ENCODE data around the gene MFNG. TPM values are rescaled to one million over a fixed set of nuclear protein-coding genes. Genes with fewer than 3 reads are reported as not detected.

Gene MFNG
- total RNA-seq, 2 donors from 2014 or later, result 4.4 to 7.3 TPM

DNA sequence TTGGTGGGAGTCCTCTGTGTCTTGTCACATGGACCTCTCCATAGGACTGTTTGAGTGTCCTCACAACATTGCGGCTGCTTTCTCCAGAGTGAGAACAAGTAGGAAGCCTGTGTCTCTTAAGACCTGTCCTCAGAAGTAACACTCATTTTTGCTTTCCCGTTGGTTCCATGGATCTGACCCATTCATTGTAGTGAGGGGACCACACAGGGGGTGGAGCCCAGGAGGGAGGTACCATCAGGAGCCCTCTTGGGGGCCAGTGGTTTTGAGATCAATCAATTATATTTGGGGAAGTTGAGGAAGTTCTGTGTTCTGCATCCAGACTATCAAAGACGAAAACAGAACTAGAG lies 53.5 kb downstream of the MFNG start:
- no peak for DNase-seq (ENCODE audit: low spot score)
- Histone ChIP-seq H3K4me1 (replicated peaks) (no peaks in the 10 kb centered on the region), H3K27ac (no peak overlapping the region), H3K9me3 (no peaks in the 10 kb centered on the region), H3K4me3 (no peak overlapping the region), H3K27me3 (replicated peaks; ENCODE audit: insufficient read depth) (peaks cover 10% of the 10 kb centered on the region), H3K36me3 (no peaks in the 10 kb centered on the region)
- WGBS, result 97% methylated on average over 3 of the region's 3 CpGs
- intact Hi-C loops (cut with DNase I), result no loop called here
- TF ChIP-seq, protein P1, sequence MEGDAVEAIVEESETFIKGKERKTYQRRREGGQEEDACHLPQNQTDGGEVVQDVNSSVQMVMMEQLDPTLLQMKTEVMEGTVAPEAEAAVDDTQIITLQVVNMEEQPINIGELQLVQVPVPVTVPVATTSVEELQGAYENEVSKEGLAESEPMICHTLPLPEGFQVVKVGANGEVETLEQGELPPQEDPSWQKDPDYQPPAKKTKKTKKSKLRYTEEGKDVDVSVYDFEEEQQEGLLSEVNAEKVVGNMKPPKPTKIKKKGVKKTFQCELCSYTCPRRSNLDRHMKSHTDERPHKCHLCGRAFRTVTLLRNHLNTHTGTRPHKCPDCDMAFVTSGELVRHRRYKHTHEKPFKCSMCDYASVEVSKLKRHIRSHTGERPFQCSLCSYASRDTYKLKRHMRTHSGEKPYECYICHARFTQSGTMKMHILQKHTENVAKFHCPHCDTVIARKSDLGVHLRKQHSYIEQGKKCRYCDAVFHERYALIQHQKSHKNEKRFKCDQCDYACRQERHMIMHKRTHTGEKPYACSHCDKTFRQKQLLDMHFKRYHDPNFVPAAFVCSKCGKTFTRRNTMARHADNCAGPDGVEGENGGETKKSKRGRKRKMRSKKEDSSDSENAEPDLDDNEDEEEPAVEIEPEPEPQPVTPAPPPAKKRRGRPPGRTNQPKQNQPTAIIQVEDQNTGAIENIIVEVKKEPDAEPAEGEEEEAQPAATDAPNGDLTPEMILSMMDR (IDR thresholded peaks at IDR 0.05), result no peak
- TF ChIP-seq POLR2A (IDR thresholded peaks at IDR 0.05) (no peak), POLR2AphosphoS5 (IDR thresholded peaks at IDR 0.05) (no peak)

DNA sequence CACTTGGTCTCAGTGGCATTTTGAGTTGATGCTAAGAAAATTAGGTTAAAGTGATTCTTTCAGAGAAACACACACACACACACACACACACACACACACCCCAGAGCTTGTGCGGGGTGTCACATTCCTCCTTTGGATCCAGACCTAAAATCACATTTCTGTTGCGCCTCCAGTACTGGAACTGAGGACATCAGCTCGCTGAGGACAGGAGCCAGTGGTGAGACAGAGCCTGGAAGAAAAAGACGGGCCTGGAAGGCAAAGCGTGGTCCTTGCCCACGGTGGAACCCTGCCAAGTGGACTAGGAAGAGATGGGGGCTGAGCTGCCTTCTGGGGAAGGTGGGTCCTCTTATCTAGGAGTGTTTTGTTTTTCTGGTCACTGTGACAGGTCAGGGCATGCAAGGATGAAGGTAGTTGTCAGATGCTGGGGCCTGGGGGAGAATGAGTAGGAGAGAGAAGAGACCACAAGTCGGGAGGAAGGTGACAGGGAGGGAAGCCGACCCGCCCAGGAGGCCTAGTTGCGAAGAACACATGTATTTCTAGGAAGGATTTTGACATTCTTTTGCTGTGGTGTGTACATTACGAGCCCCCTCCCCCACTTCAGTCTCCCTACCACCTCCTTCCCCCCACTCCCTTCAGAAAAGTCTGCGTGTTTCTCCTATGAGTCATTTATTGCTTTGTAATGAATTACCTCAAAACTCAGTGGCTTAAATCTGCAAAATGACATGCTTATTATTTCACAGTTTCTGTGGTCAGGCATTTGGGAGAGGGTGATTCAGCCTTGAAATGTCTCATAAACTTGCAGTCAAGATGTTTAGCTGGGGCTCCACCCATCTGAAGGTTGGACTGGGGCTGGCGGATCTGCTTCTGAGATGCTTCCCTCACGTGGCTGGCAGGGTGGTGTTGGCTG lies 54.1 kb downstream of the MFNG start:
- H3K4me3 ChIP-seq, result no peak overlapping the region
- H3K4me1 ChIP-seq (replicated peaks), result no peaks in the 10 kb centered on the region
- DNase-seq (ENCODE audit: low spot score), result no peak
- intact Hi-C loops (cut with DNase I), result no loop called here
- TF ChIP-seq POLR2A (IDR thresholded peaks at IDR 0.05) (no peak), POLR2AphosphoS5 (IDR thresholded peaks at IDR 0.05) (no peak)
- TF ChIP-seq, protein P1 (IDR thresholded peaks at IDR 0.05), result no peak
- whole genome bisulfite sequencing, result 60% methylated on average over 14 of the region's 14 CpGs
- H3K36me3 ChIP-seq, result no peaks in the 10 kb centered on the region
- peaks cover 10% of the 10 kb centered on the region for H3K27me3 ChIP-seq (replicated peaks; ENCODE audit: insufficient read depth)
- no peak overlapping the region for H3K27ac ChIP-seq
- no peaks in the 10 kb centered on the region for H3K9me3 ChIP-seq

DNA sequence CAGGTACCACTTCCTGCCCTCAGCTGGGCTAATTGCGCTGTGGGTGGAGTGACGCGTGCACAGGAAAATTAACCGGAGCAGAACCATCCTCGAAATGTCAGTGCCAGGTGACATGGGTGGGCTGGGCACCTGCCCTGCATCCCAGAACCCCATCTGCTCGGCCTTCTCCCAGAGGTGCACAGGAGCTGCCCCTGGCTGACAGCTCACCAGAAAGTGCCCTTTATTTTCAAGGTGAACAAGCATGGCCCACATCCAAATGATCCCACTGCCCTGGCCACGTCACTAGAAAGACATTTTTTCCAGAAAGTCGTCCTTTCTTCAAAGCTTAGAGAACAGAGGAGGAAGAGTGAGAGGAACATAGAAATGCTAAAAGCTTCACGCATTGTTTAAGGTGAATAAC lies 54.8 kb downstream of the MFNG start:
- no peak for DNase-seq (ENCODE audit: low spot score)
- Histone ChIP-seq H3K4me3 (no peak overlapping the region), H3K27ac (no peak overlapping the region), H3K27me3 (replicated peaks; ENCODE audit: insufficient read depth) (peaks cover 10% of the 10 kb centered on the region), H3K9me3 (no peaks in the 10 kb centered on the region), H3K4me1 (replicated peaks) (no peaks in the 10 kb centered on the region), H3K36me3 (no peaks in the 10 kb centered on the region)
- TF ChIP-seq POLR2AphosphoS5 (IDR thresholded peaks at IDR 0.05) (no peak), POLR2A (IDR thresholded peaks at IDR 0.05) (no peak)
- TF ChIP-seq, protein P1 (IDR thresholded peaks at IDR 0.05), result no peak
- 78% methylated on average over 9 of the region's 9 CpGs for WGBS
- intact Hi-C loops (cut with DNase I), result no loop called here

DNA sequence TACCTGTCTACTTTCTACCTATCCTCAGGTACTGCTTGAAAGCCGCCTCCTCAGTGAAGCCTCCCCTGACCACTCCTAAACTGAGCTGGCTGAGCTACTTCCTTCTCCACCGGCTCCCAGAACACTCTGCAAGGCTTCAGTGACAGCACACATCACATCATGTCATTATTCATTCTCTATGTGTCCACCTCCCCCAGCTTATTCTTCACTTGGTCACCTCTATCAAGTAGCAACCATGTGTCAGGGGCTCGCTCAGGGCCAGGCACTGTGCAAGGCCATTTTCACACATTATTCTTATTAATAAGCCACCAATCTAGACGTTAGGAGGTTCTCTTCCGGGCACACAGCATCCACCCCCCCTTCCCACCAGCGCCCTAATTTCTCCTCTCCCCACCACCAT lies 55.2 kb downstream of the MFNG start:
- DNase-seq (ENCODE audit: low spot score), result no peak
- no peaks in the 10 kb centered on the region for H3K9me3 ChIP-seq
- TF ChIP-seq POLR2A (IDR thresholded peaks at IDR 0.05) (no peak), POLR2AphosphoS5 (IDR thresholded peaks at IDR 0.05) (no peak)
- TF ChIP-seq, protein P1 (IDR thresholded peaks at IDR 0.05), result no peak
- H3K4me1 ChIP-seq (replicated peaks), result no peaks in the 10 kb centered on the region
- H3K36me3 ChIP-seq, result no peaks in the 10 kb centered on the region
- intact Hi-C loops (cut with DNase I), result no loop called here
- peaks cover 10% of the 10 kb centered on the region for H3K27me3 ChIP-seq (replicated peaks; ENCODE audit: insufficient read depth)
- 73% methylated on average over 6 of the region's 6 CpGs for WGBS
- H3K4me3 ChIP-seq, result no peak overlapping the region
- no peak overlapping the region for H3K27ac ChIP-seq

Measured in prostate gland (tissue), 2 donors.